Stimulated activated CD4-positive, alpha-beta T cell treated with anti-CD3 and anti-CD28 coated beads, Interleukin-2, amount 100 ng/mL, for 48 hours (primary cell): Measurements from ENCODE around the gene TSC2.
"Not testable (repeated sequence)": the region's sequence is repeated elsewhere in the genome, so short reads cannot be mapped to it uniquely, and the experiment has no call there.

Experiments
- DNase-seq, 2 donors: peaks; one replicate each; pipeline ENCODE4 v3.0.0-alpha.2; 2020

TSC2 gene

GRCh38 chr16:2124694-2125444 lies 77.1 kb downstream of the TSC2 start:
- DNase-seq, result not testable (repeated sequence)

- DNase-seq, result not testable (repeated sequence)
These were observed 77.8 kb downstream of the TSC2 start for GRCh38 chr16:2125609-2126008.

GRCh38 chr16:2126161-2126743 lies 78.5 kb downstream of the TSC2 start:
- not testable (repeated sequence) for DNase-seq

- not testable (repeated sequence) for DNase-seq
These were observed 79.3 kb downstream of the TSC2 start for GRCh38 chr16:2126928-2127556.

GRCh38 chr16:2127630-2128280 lies 80.0 kb downstream of the TSC2 start:
- DNase-seq, result not testable (repeated sequence)

- DNase-seq, result not testable (repeated sequence)
These were observed 81.5 kb downstream of the TSC2 start for GRCh38 chr16:2129251-2129650.

GRCh38 chr16:2129890-2130447 lies 82.2 kb downstream of the TSC2 start:
- not testable (repeated sequence) for DNase-seq

- DNase-seq, result not testable (repeated sequence)
These were observed 86.0 kb downstream of the TSC2 start for GRCh38 chr16:2133797-2134196.

- DNase-seq, result not testable (repeated sequence)
These were observed 87.3 kb downstream of the TSC2 start for GRCh38 chr16:2135071-2135470.

- peak; percentile 99 for DNase-seq
These were observed 88.1 kb downstream of the TSC2 start, which contains the start of gene PKD1 for GRCh38 chr16:2135770-2136490. PKD1 (minus strand) TSS chr16:2135898; CDS start chr16:2135689, 209 bp downstream.
